ENCODE measurements around the gene OR52N4.

DNA sequence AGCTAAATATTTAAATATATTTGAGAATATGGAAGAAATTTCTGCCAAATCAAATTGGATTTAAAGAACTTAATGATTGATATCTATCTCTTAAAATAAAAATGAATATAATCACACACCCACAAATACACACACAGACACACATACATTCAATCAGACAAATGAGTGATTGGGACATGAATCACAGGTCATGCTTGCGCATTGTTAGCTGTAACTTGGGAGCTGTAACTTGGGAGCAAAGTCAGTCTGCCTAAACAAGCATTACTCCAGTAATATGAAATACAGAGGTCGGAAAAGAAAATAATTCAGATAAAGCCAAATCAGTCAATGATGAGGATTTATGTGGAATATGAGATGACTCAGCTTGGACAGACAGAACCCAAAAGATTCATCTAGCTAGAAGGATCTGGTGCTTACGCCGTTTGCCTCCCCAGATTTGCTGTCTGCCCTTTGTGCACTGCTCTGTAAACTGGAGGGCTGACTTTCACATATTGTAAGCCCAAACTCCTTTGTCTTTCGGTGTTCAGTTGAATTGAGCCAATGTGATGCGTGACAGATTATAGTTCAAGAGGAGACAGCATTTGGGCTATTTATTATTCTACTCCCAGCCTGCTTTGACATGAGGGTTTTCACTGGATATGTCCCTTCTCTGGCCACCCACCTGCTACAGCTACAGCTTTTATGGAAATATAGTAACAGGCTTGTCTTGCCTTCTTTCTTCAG, 16.2 kb upstream of the OR52N4 start:
- TF ChIP-seq, protein P1, sequence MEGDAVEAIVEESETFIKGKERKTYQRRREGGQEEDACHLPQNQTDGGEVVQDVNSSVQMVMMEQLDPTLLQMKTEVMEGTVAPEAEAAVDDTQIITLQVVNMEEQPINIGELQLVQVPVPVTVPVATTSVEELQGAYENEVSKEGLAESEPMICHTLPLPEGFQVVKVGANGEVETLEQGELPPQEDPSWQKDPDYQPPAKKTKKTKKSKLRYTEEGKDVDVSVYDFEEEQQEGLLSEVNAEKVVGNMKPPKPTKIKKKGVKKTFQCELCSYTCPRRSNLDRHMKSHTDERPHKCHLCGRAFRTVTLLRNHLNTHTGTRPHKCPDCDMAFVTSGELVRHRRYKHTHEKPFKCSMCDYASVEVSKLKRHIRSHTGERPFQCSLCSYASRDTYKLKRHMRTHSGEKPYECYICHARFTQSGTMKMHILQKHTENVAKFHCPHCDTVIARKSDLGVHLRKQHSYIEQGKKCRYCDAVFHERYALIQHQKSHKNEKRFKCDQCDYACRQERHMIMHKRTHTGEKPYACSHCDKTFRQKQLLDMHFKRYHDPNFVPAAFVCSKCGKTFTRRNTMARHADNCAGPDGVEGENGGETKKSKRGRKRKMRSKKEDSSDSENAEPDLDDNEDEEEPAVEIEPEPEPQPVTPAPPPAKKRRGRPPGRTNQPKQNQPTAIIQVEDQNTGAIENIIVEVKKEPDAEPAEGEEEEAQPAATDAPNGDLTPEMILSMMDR (IDR thresholded peaks at IDR 0.05) = no peak
- TF ChIP-seq POLR2A (IDR thresholded peaks at IDR 0.05) = no peak
- no peak for TF ChIP-seq POLR2AphosphoS5 (IDR thresholded peaks at IDR 0.05)
- no peak for TF ChIP-seq EP300 (IDR thresholded peaks at IDR 0.05)
